ENCODE measurements around the gene SRD5A1. TPM values are rescaled to one million over a fixed set of nuclear protein-coding genes. Genes with fewer than 3 reads are reported as not detected.
"Not testable (repeated sequence)": the region's sequence is repeated elsewhere in the genome, so short reads cannot be mapped to it uniquely, and the experiment has no call there.

SRD5A1 gene
- total RNA-seq, 4 donors from 2014 or later, result 9.0 to 79.8 (median 17.0) TPM

DNA sequence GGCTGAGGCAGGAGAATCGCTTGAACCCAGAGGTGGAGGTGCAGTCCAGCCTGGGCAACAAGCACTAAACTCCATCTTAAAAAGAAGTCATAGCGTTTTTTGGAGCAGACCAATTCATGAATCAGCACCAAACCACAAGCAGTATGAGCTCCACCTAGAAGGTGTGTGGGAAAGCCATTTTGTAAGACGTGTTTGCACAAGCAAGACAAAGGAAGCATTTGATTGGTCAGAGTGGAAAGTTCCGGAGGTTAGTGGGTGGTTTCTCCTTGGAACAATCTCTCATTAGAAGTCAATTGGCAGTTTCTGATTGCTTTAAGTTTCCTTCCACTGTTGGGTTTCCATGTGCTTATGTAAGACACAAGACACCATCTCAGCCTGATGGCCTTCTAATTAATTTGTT is 5.0 kb downstream of the SRD5A1 start:
- in situ Hi-C loops (cut with MboI; ENCODE audit: low pct_ligation_motif_present in 1 of 4, low pct_unique_long_range_greater_than_20kb in 1 of 4, low sequenced_read_pairs in 3 of 4) (loop anchor here in 2 of 4 donors (10.0 to 25.0 kb wide), 2 partner anchors 77 to 99 kb away; partner anchors contain the start of gene TENT4A (in 1 of the 2)), intact Hi-C loops (cut with DNase I; ENCODE audit: low total_unique reads) (no loop called here)
- DNase-seq, result no peak
- TF ChIP-seq, protein P1, sequence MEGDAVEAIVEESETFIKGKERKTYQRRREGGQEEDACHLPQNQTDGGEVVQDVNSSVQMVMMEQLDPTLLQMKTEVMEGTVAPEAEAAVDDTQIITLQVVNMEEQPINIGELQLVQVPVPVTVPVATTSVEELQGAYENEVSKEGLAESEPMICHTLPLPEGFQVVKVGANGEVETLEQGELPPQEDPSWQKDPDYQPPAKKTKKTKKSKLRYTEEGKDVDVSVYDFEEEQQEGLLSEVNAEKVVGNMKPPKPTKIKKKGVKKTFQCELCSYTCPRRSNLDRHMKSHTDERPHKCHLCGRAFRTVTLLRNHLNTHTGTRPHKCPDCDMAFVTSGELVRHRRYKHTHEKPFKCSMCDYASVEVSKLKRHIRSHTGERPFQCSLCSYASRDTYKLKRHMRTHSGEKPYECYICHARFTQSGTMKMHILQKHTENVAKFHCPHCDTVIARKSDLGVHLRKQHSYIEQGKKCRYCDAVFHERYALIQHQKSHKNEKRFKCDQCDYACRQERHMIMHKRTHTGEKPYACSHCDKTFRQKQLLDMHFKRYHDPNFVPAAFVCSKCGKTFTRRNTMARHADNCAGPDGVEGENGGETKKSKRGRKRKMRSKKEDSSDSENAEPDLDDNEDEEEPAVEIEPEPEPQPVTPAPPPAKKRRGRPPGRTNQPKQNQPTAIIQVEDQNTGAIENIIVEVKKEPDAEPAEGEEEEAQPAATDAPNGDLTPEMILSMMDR (IDR thresholded peaks at IDR 0.05), result no peak
- TF ChIP-seq POLR2AphosphoS5 (IDR thresholded peaks at IDR 0.05) (no peak), EP300 (IDR thresholded peaks at IDR 0.05; ENCODE audit: low read depth) (no peak), POLR2A (IDR thresholded peaks at IDR 0.05) (no peak)
- no peak overlapping the region for H3K4me3 ChIP-seq
- no peaks in the 10 kb centered on the region for H3K36me3 ChIP-seq
- peaks cover 0 to 14% (median 10%) of the 10 kb centered on the region in 4 donors for H3K4me1 ChIP-seq
- no peak overlapping the region for H3K27ac ChIP-seq
- H3K9me3 ChIP-seq, result no peaks in the 10 kb centered on the region
- WGBS, 2 donors (ENCODE audit: low coverage in 1 of 2), result 71 to 83% methylated on average over 4 of the region's 4 CpGs
- no peaks in the 10 kb centered on the region for H3K27me3 ChIP-seq

DNA sequence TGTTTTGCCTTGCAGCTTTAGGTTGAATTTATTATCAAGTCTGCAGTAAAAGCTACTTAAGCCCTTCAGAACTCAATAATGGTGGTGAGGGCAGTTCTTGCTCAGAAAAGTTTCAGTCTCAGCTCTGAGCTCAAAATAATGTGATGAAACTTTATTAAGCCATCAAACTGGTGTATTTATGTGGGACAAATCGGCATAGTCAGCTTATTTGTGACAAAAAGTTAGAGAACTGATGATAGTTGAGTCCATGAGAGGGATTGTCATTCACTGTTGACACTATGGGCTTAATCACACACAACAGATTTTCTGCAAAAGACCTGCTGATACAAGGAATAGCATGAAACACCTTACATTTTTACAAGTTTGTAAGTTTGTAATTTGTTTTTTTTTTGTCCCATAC is 9.4 kb downstream of the SRD5A1 start:
- WGBS, 2 donors (ENCODE audit: low coverage in 1 of 2), result 89% methylated on average over 1 of the region's 1 CpG; no CpG with 5 or more reads in 1 of the 2 donors
- in situ Hi-C loops (cut with MboI; ENCODE audit: low pct_ligation_motif_present in 1 of 4, low pct_unique_long_range_greater_than_20kb in 1 of 4, low sequenced_read_pairs in 3 of 4) (loop anchor here in 1 of 4 donors (25.0 kb wide), 1 partner anchor 95 kb away; no protein-coding TSS in a partner anchor), intact Hi-C loops (cut with DNase I; ENCODE audit: low total_unique reads) (no loop called here)
- no peaks in the 10 kb centered on the region for H3K36me3 ChIP-seq
- H3K4me3 ChIP-seq, result no peak overlapping the region
- no peak overlapping the region for H3K27ac ChIP-seq
- no peaks in the 10 kb centered on the region for H3K4me1 ChIP-seq
- TF ChIP-seq POLR2A (IDR thresholded peaks at IDR 0.05) (no peak), EP300 (IDR thresholded peaks at IDR 0.05; ENCODE audit: low read depth) (no peak), POLR2AphosphoS5 (IDR thresholded peaks at IDR 0.05) (no peak)
- TF ChIP-seq, protein P1 (IDR thresholded peaks at IDR 0.05), result no peak
- H3K9me3 ChIP-seq, result no peaks in the 10 kb centered on the region
- H3K27me3 ChIP-seq, result no peaks in the 10 kb centered on the region
- DNase-seq, result no peak

DNA sequence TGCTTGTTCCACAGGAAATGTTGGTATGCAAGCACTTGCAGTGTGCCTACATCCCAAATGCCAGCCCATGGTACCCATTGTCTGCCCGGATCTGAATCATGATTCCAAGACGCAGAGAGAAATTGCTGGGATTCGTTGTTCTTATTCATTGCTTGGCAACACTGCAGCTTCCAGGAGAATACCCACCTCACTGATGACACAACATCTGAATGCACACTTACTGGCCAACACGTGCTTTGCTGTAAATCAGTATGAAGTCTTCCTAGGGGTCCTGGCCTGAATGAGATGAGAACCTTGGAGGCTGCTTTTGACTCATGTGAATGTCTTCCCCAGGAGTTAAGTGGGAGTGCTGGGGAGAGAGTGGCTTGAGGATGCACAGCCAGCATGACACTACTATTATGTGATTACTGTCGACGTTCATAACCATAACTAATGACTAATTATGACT is 11.6 kb downstream of the SRD5A1 start:
- H3K27ac ChIP-seq, result no peak overlapping the region
- intact Hi-C loops (cut with DNase I; ENCODE audit: low total_unique reads) (no loop called here), in situ Hi-C loops (cut with MboI; ENCODE audit: low pct_ligation_motif_present in 1 of 4, low pct_unique_long_range_greater_than_20kb in 1 of 4, low sequenced_read_pairs in 3 of 4) (loop anchor here in 1 of 4 donors (25.0 kb wide), 1 partner anchor 92 kb away; no protein-coding TSS in a partner anchor)
- no peaks in the 10 kb centered on the region for H3K9me3 ChIP-seq
- WGBS, 2 donors (ENCODE audit: low coverage in 1 of 2), result 93% methylated on average over 6 of the region's 6 CpGs; no CpG with 5 or more reads in 1 of the 2 donors
- no peaks in the 10 kb centered on the region for H3K27me3 ChIP-seq
- H3K4me3 ChIP-seq, result no peak overlapping the region
- no peak for TF ChIP-seq POLR2AphosphoS5 (IDR thresholded peaks at IDR 0.05)
- no peak for TF ChIP-seq EP300 (IDR thresholded peaks at IDR 0.05; ENCODE audit: low read depth)
- TF ChIP-seq, protein P1 (IDR thresholded peaks at IDR 0.05), result no peak
- no peak for TF ChIP-seq POLR2A (IDR thresholded peaks at IDR 0.05)
- H3K4me1 ChIP-seq, result no peaks in the 10 kb centered on the region
- no peak for DNase-seq
- no peaks in the 10 kb centered on the region for H3K36me3 ChIP-seq

DNA sequence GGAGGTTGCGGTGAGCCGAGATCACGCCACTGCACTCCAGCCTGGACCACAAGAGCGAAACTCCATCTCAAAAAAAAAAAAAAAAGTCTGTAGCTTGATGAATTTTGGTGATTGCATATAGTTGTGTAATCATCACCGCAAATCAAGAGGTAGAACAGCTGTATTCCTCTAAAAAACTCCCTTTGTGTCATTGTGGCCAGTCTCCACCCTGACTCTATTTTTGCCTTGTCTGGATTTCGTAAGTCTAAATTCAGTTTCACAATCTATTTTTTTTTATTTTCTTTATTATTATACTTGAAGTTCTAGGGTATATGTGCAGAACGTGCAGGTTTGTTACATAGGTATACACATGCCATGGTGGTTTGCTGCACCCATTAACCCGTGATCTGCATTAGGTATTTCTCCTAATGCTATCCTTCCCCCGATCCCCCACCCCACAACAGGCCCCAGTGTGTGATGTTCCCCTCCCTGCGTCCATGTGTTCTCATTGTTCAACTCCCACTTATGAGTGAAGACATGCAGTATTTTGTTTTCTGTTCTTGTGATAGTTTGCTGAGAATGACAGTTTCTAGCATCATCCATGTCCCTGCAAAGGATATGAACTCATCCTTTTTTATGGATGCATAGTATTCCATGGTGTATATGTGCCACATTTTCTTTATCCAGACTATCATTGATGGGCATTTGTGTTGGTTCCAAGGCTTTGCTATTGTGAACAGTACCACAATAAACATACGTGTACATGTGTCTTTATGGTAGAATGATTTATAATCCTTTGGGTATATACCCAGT is 12.5 kb downstream of the SRD5A1 start:
- DNase-seq; H3K36me3 ChIP-seq; H3K27me3 ChIP-seq; H3K4me1 ChIP-seq; H3K27ac ChIP-seq; H3K9me3 ChIP-seq; intact Hi-C loops (cut with DNase I; ENCODE audit: low total_unique reads); H3K4me3 ChIP-seq: not testable (repeated sequence)
- in situ Hi-C loops (cut with MboI; ENCODE audit: low pct_ligation_motif_present in 1 of 4, low pct_unique_long_range_greater_than_20kb in 1 of 4, low sequenced_read_pairs in 3 of 4), result loop anchor here in 1 of 4 donors (25.0 kb wide), 1 partner anchor 92 kb away; no protein-coding TSS in a partner anchor
- WGBS, 2 donors (ENCODE audit: low coverage in 1 of 2), result 92 to 94% methylated on average over 9 to 11 of the region's 11 CpGs

All from transverse colon (tissue), 4 donors.